Neural progenitor cell (in vitro differentiated cells): ENCODE results near the gene OAS2. TPM values are rescaled to one million over a fixed set of nuclear protein-coding genes. Genes with fewer than 3 reads are reported as not detected.

Experiments used
- DNase-seq: peaks from one replicate; pipeline ENCODE4 v3.0.0-alpha.2; 2016; ENCODE audit warnings: low spot score
- H2AFZ ChIP-seq: fragments of 200-600 bp; sonication (generic); replicated peaks from 2 replicates; pipeline ENCODE4 v1.6.1; 2016; ENCODE audit warnings: antibody characterized with exemption
- H3F3A ChIP-seq: fragments of 200-600 bp; sonication (generic); 2 replicates; pipeline ENCODE4 v1.6.1; 2016; ENCODE audit warnings: antibody characterized with exemption, low read depth
- H3K27ac ChIP-seq: fragments of 200-600 bp; sonication (generic); 2 replicates; pipeline ENCODE4 v1.5.1; 2016; ENCODE audit warnings: mild to moderate bottlenecking
- H3K27me3 ChIP-seq: fragments of 200-600 bp; sonication (generic); 2 replicates; pipeline ENCODE4 v1.6.1; 2016; ENCODE audit warnings: mild to moderate bottlenecking, moderate library complexity
- H3K36me3 ChIP-seq: fragments of 200-600 bp; sonication (generic); 2 replicates; pipeline ENCODE4 v1.5.1; 2016
- H3K4me1 ChIP-seq: fragments of 200-600 bp; sonication (generic); 2 replicates; pipeline ENCODE4 v1.6.1; 2016; ENCODE audit warnings: mixed run types
- H3K4me2 ChIP-seq: fragments of 200-600 bp; sonication (generic); 2 replicates; pipeline ENCODE4 v1.6.1; 2016
- H3K4me3 ChIP-seq: fragments of 200-600 bp; sonication (generic); 2 replicates; pipeline ENCODE4 v1.5.1; 2016
- H3K79me2 ChIP-seq: fragments of 200-600 bp; sonication (generic); 2 replicates; pipeline ENCODE4 v1.6.1; 2016; ENCODE audit warnings: low read depth
- H3K9ac ChIP-seq: fragments of 200-600 bp; sonication (generic); 2 replicates; pipeline ENCODE4 v1.6.1; 2016
- H3K9me3 ChIP-seq: fragments of 200-600 bp; sonication (generic); 2 replicates; pipeline ENCODE4 v1.5.1; 2016; ENCODE audit warnings: low read depth
- H4K20me1 ChIP-seq: fragments of 200-600 bp; sonication (generic); 2 replicates; pipeline ENCODE4 v1.6.1; 2016; ENCODE audit warnings: low read depth
- H3K27ac Mint-ChIP-seq: 3 replicates; pipeline ENCODE4 v1.8.0; 2021; ENCODE audit warnings: mixed read lengths
- H3K27me3 Mint-ChIP-seq: 2 replicates; pipeline ENCODE4 v1.8.0; 2022; ENCODE audit warnings: low read depth, mild to moderate bottlenecking, inconsistent platforms, moderate library complexity, mixed read lengths; ENCODE audit not compliant: insufficient read depth
- H3K36me3 Mint-ChIP-seq: 3 replicates; pipeline ENCODE4 v1.8.0; 2021; ENCODE audit warnings: mixed read lengths
- H3K4me1 Mint-ChIP-seq: 3 replicates; pipeline ENCODE4 v1.8.0; 2021; ENCODE audit warnings: mixed read lengths
- H3K4me3 Mint-ChIP-seq: 3 replicates; pipeline ENCODE4 v1.8.0; 2021; ENCODE audit warnings: mild to moderate bottlenecking, moderate library complexity, mixed read lengths
- H3K9me3 Mint-ChIP-seq: 3 replicates; pipeline ENCODE4 v1.8.0; 2020; ENCODE audit warnings: mixed read lengths
- EZH2phosphoT487 ChIP-seq: fragments of 200-600 bp; sonication (generic); IDR thresholded peaks from 2 replicates; pipeline ENCODE4 v1.6.1; 2017; ENCODE audit warnings: antibody characterized with exemption
- total RNA-seq: library from RNA; depleted of rRNA; stranded (reverse); fragments of >200 nt; gene quantifications from 2 replicates; pipeline ENCODE4 v1.2.3, GENCODE V29; 2015; ENCODE audit warnings: low replicate concordance

Gene OAS2
- total RNA-seq, 1 donor from 2014 or later = not detected

GRCh38 chr12:113061061-113061694, 82.9 kb downstream of the OAS2 start:
- Mint-ChIP-seq H3K27ac (no peak overlapping the region), H3K27me3 (peaks cover 12% of the 10 kb centered on the region), H3K36me3 (no peaks in the 10 kb centered on the region), H3K4me3 (no peak overlapping the region), H3K9me3 (no peaks in the 10 kb centered on the region), H3K4me1 (peaks cover 18% of the 10 kb centered on the region)
- Histone ChIP-seq H3F3A (peaks cover 16% of the 10 kb centered on the region), H4K20me1 (peaks cover 52% of the 10 kb centered on the region), H3K27ac (no peak overlapping the region), H3K79me2 (no peaks in the 10 kb centered on the region), H3K4me3 (no peak overlapping the region), H3K9ac (no peak overlapping the region), H3K4me1 (peaks cover 13% of the 10 kb centered on the region), H3K9me3 (no peaks in the 10 kb centered on the region), H3K4me2 (no peak overlapping the region), H3K36me3 (no peaks in the 10 kb centered on the region), H3K27me3 (peaks cover 71% of the 10 kb centered on the region), H2AFZ (no peak overlapping the region)
- no peak for TF ChIP-seq EZH2phosphoT487
- no peak for DNase-seq

Other genes starting within 250 kb of the OAS2 start
- gene RPH3A, start 186.8 kb upstream of the OAS2 start, total RNA-seq = 0.09 TPM in 1 of 2 replicates, not detected in the other
- not detected in 2 replicates for gene OAS1, start 71.6 kb upstream of the OAS2 start, total RNA-seq
- under 0.01 TPM in 1 of 2 replicates, not detected in the other for gene OAS3, start 40.0 kb upstream of the OAS2 start, total RNA-seq
- 0.49 and 5.2 TPM in 2 replicates for gene DTX1, start 78.2 kb downstream of the OAS2 start, total RNA-seq
- gene RASAL1, start 157.2 kb downstream of the OAS2 start, total RNA-seq = 0.50 and 1.4 TPM in 2 replicates
- gene CFAP73, start 171.2 kb downstream of the OAS2 start, total RNA-seq = 0.19 TPM in 1 of 2 replicates, not detected in the other
- gene DDX54, start 207.0 kb downstream of the OAS2 start, total RNA-seq = 36.9 and 72.9 TPM in 2 replicates
- 13.7 and 22.5 TPM in 2 replicates for gene RITA1, start 207.2 kb downstream of the OAS2 start, total RNA-seq
- 12.2 and 19.1 TPM in 2 replicates for gene TPCN1, start 242.9 kb downstream of the OAS2 start, total RNA-seq